ENCODE results near the gene ENTPD5.

DNA sequence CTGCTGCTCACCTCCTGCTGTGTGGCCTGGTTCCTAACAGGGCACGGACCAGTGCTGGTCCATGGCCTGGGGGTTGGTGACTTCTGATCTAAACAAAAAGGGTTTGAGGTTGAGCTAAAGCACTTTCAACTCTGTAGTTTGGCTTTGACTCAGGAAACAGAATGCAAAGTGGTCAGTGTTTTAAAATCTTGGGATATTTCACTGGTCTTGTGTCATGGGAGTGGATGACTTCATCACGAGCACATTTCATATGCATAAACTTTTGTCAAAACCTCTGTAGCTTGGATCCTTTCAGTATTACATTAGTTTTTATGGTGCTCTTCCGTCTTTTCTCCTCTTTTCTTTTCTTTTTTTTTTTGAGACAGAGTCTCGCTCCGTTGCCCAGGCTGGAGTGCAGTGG lies 94.8 kb downstream of the ENTPD5 start:
- TF ChIP-seq, protein P1, sequence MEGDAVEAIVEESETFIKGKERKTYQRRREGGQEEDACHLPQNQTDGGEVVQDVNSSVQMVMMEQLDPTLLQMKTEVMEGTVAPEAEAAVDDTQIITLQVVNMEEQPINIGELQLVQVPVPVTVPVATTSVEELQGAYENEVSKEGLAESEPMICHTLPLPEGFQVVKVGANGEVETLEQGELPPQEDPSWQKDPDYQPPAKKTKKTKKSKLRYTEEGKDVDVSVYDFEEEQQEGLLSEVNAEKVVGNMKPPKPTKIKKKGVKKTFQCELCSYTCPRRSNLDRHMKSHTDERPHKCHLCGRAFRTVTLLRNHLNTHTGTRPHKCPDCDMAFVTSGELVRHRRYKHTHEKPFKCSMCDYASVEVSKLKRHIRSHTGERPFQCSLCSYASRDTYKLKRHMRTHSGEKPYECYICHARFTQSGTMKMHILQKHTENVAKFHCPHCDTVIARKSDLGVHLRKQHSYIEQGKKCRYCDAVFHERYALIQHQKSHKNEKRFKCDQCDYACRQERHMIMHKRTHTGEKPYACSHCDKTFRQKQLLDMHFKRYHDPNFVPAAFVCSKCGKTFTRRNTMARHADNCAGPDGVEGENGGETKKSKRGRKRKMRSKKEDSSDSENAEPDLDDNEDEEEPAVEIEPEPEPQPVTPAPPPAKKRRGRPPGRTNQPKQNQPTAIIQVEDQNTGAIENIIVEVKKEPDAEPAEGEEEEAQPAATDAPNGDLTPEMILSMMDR (IDR thresholded peaks at IDR 0.05; ENCODE audit: insufficient read depth, low read length) = no peak
- TF ChIP-seq, protein P2, sequence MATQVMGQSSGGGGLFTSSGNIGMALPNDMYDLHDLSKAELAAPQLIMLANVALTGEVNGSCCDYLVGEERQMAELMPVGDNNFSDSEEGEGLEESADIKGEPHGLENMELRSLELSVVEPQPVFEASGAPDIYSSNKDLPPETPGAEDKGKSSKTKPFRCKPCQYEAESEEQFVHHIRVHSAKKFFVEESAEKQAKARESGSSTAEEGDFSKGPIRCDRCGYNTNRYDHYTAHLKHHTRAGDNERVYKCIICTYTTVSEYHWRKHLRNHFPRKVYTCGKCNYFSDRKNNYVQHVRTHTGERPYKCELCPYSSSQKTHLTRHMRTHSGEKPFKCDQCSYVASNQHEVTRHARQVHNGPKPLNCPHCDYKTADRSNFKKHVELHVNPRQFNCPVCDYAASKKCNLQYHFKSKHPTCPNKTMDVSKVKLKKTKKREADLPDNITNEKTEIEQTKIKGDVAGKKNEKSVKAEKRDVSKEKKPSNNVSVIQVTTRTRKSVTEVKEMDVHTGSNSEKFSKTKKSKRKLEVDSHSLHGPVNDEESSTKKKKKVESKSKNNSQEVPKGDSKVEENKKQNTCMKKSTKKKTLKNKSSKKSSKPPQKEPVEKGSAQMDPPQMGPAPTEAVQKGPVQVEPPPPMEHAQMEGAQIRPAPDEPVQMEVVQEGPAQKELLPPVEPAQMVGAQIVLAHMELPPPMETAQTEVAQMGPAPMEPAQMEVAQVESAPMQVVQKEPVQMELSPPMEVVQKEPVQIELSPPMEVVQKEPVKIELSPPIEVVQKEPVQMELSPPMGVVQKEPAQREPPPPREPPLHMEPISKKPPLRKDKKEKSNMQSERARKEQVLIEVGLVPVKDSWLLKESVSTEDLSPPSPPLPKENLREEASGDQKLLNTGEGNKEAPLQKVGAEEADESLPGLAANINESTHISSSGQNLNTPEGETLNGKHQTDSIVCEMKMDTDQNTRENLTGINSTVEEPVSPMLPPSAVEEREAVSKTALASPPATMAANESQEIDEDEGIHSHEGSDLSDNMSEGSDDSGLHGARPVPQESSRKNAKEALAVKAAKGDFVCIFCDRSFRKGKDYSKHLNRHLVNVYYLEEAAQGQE (IDR thresholded peaks at IDR 0.05; ENCODE audit: insufficient replicate concordance, low read depth) = no peak
